Stimulated activated naive CD8-positive, alpha-beta T cell treated with anti-CD3 and anti-CD28 coated beads, Interleukin-15, amount 100 ng/mL, for 72 hours (primary cell): ENCODE data around the gene NAA10.

Source experiments
- ATAC-seq: fragments of 150-1000 bp; cut with Tn5 transposase; 2 replicates; pipeline ENCODE4 v1.10.0; 2021; ENCODE audit warnings: mild to moderate bottlenecking, moderate library complexity
- DNase-seq, 2 donors: peaks; one replicate each; pipeline ENCODE4 v3.0.0; 2021 to 2022
- H3K27ac Mint-ChIP-seq, 2 donors: one replicate each; pipeline ENCODE4 v1.8.0; 2022; ENCODE audit warnings: mild to moderate bottlenecking in 2 of 2, mixed read lengths in 2 of 2, moderate library complexity in 2 of 2
- H3K27me3 Mint-ChIP-seq: one replicate; pipeline ENCODE4 v1.8.0; 2022; ENCODE audit warnings: mixed read lengths
- H3K4me1 Mint-ChIP-seq: one replicate; pipeline ENCODE4 v1.8.0; 2022; ENCODE audit warnings: mild to moderate bottlenecking, mixed read lengths
- H3K4me3 Mint-ChIP-seq, 2 donors: one replicate each; pipeline ENCODE4 v1.8.0; 2022; ENCODE audit warnings: mild to moderate bottlenecking in 2 of 2, mixed read lengths in 2 of 2, moderate library complexity in 1 of 2
- H3K9me3 Mint-ChIP-seq, 2 donors: one replicate each; pipeline ENCODE4 v1.8.0; 2022; ENCODE audit warnings: mixed read lengths in 2 of 2

The NAA10 gene

GRCh38 chrX:153928846-153929245 lies 6.0 kb downstream of the NAA10 start:
- peak overlapping the region; percentile 42 to 57 for H3K27ac Mint-ChIP-seq
- H3K4me1 Mint-ChIP-seq: peaks cover 58% of the 10 kb centered on the region
- H3K9me3 Mint-ChIP-seq: no peaks in the 10 kb centered on the region
- peak overlapping the region; percentile 44 to 91 for H3K4me3 Mint-ChIP-seq
- no peaks in the 10 kb centered on the region for H3K27me3 Mint-ChIP-seq
- DNase-seq (no peak), ATAC-seq (no peak)

DNA sequence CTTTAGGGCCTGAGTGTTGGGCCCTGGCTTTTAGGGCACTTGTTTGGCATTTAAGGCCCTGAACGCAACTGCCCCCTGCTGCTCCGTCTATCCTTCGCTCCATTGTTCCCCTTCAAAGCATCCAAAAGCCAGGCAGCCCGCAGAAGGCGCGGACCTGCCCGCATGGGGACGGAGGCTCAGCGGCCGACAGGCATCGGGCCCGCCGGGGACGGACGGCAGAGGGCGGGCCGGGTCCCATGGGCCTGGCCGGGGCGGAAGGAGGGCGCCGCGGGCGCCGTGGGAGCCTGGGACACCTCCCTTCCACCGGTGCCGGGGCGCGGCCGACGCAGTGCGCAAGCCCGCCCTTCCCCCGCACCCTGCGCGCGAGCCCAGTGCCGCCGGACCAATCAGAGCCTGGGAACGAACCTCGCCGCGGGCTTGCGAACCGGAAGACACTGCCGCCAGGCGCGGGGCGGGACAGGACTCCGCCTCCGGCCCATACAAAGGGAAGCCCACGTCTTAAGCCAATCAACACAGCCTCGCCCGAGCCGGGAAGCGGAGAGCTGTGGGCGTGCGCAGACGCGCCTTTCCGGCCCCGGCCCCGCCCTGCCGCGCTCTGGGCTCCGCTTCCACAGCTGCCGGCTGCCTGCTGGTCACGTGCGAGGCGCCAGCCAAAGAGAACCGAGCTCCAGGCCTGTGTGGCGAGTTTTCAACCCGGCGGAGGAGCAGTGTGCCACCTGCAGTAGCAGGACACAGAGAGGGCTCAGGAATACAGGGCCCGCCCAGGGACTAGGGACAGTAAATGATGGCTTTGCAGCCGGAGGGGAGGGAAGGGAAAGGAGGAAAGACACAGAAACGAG lies 6.7 kb downstream of the NAA10 start:
- peaks cover 62% of the 10 kb centered on the region for H3K4me1 Mint-ChIP-seq
- peak; percentile 73 for ATAC-seq
- H3K4me3 Mint-ChIP-seq: peak overlapping the region; percentile 86 to 91
- no peaks in the 10 kb centered on the region for H3K9me3 Mint-ChIP-seq
- DNase-seq: peak; percentile 91 to 96
- H3K27me3 Mint-ChIP-seq: no peaks in the 10 kb centered on the region
- H3K27ac Mint-ChIP-seq: peak overlapping the region; percentile 96 to 99

DNA sequence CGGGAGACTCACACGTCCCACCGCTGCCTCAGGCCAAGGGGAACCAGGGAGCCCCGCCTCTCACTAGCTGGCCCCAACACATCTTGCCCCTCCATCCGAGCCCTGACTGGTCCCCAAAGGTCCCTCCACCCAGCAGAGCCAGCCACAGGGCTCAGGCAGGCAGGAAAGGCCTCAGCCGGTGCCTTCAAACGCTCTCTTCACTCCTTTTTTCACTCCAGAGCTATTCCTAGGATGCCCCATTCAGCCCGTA lies 7.2 kb downstream of the NAA10 start:
- DNase-seq (no peak), ATAC-seq (peak; percentile 0)
- no peaks in the 10 kb centered on the region for H3K9me3 Mint-ChIP-seq
- H3K4me1 Mint-ChIP-seq: peaks cover 63% of the 10 kb centered on the region
- H3K27me3 Mint-ChIP-seq: no peaks in the 10 kb centered on the region
- peak overlapping the region; percentile 95 to 99 for H3K27ac Mint-ChIP-seq
- peak overlapping the region; percentile 86 to 90 for H3K4me3 Mint-ChIP-seq

DNA sequence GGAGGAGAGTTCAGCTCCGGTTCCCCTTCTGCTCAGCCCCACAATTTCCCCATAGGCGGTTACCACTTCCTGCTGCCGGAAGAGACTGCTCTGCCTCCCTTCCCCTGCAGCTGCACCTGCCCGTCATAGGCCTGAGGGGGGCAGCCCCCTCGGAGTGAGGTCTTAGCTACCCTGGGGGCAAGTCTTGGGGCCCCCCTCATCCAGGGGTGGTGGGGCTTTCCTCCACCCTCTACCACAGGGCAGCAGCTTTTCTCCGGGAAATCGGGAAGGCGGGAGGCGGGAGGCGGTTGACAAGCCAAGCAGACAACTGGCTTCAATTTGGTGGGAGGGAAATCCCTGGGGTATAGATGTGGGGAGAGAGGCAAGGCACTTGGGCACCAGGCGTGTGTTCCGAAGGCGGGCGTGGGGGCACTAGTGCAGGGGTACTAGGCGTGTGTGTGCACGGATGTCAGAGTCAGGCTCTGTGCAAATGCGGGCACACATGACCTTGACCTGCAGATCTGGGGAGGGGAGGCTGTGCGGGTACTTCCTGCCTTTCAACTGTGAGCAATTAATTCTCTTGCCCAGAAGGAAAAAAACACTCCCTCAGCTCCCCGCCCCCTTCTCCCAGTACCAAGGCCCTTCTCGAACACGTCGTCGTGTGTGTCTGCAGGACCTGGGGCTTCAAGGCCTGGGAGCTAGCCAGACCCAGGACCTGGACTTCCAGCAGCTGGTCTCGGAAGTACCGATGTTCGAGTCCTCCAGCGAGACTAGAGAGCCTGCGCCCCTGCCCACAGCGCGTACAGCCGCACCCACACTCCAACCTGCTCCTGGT lies 7.8 kb downstream of the NAA10 start:
- Mint-ChIP-seq H3K4me3 (peak overlapping the region; percentile 86 to 90), H3K27ac (peak overlapping the region; percentile 95 to 99), H3K9me3 (no peaks in the 10 kb centered on the region), H3K4me1 (peaks cover 63% of the 10 kb centered on the region), H3K27me3 (no peaks in the 10 kb centered on the region)
- ATAC-seq: peak; percentile 71
- peak; percentile 47 to 86 for DNase-seq

- Mint-ChIP-seq H3K4me1 (peaks cover 63% of the 10 kb centered on the region), H3K4me3 (peak overlapping the region; percentile 86 to 90), H3K9me3 (no peaks in the 10 kb centered on the region), H3K27ac (peak overlapping the region; percentile 95 to 99), H3K27me3 (no peaks in the 10 kb centered on the region)
- DNase-seq: no peak
- ATAC-seq: peak; percentile 47
Observed at GRCh38 chrX:153926552-153926857, 8.3 kb downstream of the NAA10 start.

- Mint-ChIP-seq H3K27me3 (no peaks in the 10 kb centered on the region), H3K9me3 (no peaks in the 10 kb centered on the region), H3K4me1 (peaks cover 64% of the 10 kb centered on the region), H3K4me3 (peak within 1 kb of the TSS; percentile 90 to 95), H3K27ac (peak within 1 kb of the TSS; percentile 95 to 99)
- DNase-seq: peak; percentile 74 to 78
- peak; percentile 32 for ATAC-seq
Observed at GRCh38 chrX:153925739-153926551, 8.9 kb downstream of the NAA10 start, which contains the start of gene ARHGAP4. ARHGAP4 (minus strand) TSS chrX:153926264; CDS start chrX:153926202, 62 bp downstream.

- Mint-ChIP-seq H3K4me1 (peaks cover 60% of the 10 kb centered on the region), H3K27ac (peak overlapping the region; percentile 81 to 96), H3K9me3 (no peaks in the 10 kb centered on the region), H3K27me3 (no peaks in the 10 kb centered on the region), H3K4me3 (peak overlapping the region; percentile 89 to 95)
- no peak for ATAC-seq
- DNase-seq: no peak
Observed at GRCh38 chrX:153925387-153925738, 9.5 kb downstream of the NAA10 start.

- ATAC-seq: peak; percentile 1
- Mint-ChIP-seq H3K9me3 (no peaks in the 10 kb centered on the region), H3K27me3 (no peaks in the 10 kb centered on the region), H3K27ac (peak overlapping the region; percentile 96 to 97), H3K4me1 (peaks cover 55% of the 10 kb centered on the region), H3K4me3 (peak overlapping the region; percentile 89 to 95)
- peak in 1 of 2 donors; percentile 62 for DNase-seq
Observed at GRCh38 chrX:153924149-153924861, 10.5 kb downstream of the NAA10 start.

DNA sequence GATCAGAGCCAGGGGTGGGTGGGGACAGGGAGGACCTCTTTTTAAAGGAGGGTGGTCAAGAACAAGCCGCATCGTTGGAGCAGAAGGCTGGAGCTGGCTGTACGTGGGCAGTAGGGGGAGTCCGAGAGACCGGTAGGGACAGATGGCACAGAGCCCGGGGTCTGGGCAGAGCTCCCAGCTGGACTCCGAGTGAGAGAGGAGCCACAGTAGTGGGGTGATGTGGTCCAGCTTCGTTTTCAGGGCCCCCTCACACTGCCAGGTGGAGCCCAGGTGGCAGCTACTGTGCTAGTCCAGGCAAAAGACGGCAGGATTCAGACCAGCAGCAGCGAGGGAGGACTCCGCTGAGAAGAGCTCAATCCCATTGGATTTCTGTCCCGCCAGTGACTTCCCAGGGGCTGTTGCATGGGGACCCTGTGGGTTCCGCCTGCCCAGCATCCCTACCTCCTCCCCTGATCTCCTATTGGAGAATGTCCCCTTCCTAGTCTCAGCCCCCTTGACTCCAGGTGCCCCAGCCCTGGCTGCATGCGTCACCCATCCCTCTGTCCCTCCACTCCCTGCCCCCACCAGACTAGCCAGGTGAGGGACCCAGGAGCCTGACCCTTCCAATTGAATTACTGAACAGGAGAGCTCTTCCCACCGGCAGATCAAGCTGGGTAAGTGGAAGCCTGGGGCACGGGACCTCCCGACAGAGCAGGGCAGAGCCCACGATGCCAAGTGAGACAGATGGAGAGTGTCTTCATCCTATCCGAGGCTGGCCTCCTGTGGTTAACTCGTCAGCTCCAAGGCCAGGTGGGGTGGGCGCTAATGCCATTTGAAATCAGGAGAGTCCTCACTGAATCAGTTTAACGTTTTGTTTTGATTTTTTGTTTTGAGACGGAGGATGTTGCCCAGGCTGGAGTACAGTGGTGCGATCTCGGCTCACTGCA lies 11.6 kb downstream of the NAA10 start:
- H3K27me3 Mint-ChIP-seq: no peaks in the 10 kb centered on the region
- H3K4me3 Mint-ChIP-seq: peak overlapping the region; percentile 89 to 95
- DNase-seq (no peak), ATAC-seq (no peak)
- H3K4me1 Mint-ChIP-seq: peaks cover 44% of the 10 kb centered on the region
- no peaks in the 10 kb centered on the region for H3K9me3 Mint-ChIP-seq
- peak overlapping the region; percentile 96 to 97 for H3K27ac Mint-ChIP-seq

DNA sequence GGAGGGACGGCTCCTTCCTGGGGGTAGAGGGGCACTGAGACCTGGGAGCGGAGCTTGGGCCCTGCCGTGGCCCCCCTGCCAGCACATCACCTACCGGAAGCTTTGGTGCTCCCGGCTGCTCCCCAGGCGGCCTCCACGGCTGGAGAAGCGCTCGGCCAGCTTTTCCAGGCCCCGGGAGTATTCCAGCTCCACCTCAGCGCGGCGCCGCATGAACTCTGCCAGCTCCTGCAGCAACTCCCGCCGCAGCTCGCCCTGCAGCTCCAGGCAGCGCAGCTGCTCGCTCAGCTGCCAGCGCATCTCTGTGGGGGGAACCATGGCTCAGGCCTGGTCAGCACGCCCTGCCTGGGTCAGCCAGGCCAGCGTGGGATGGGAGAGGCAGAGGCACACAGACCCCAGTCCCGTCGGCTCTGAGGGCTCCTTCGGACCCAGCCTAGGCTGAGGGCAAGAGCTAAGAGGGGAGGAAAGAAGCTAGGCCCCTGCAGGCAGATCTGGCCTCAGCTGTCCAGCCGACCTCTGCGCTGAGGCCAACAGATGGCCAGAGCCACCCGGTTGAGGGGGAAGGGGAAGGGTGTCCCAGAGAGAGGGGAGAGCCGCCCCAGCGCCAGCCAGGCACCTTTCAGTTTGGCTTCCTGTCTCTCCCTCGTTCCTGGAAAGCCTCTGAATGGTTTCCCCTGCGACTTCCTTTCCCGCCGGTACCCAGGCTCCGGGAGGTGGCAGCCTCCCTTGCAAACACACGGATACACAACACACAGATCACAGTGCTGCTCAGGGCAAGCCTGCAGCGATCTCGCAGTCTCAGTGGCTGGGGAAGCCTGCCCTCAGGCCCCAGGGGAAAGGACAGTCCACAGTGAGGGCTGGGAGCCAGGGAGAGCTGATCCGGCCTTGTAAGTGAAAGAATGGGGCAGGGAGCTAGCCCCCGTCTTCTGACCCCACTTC lies 13.1 kb downstream of the NAA10 start:
- ATAC-seq (no peak), DNase-seq (no peak)
- peaks cover 44% of the 10 kb centered on the region for H3K4me1 Mint-ChIP-seq
- H3K27me3 Mint-ChIP-seq: no peaks in the 10 kb centered on the region
- H3K4me3 Mint-ChIP-seq: peak overlapping the region; percentile 89 to 95
- no peaks in the 10 kb centered on the region for H3K9me3 Mint-ChIP-seq
- no peak overlapping the region for H3K27ac Mint-ChIP-seq

GRCh38 chrX:153921070-153921469 lies 13.8 kb downstream of the NAA10 start:
- DNase-seq: no peak
- Mint-ChIP-seq H3K4me3 (peak overlapping the region in 1 of 2 donors; percentile 29), H3K27ac (no peak overlapping the region), H3K9me3 (no peaks in the 10 kb centered on the region), H3K4me1 (peaks cover 49% of the 10 kb centered on the region), H3K27me3 (no peaks in the 10 kb centered on the region)
- no peak for ATAC-seq

DNA sequence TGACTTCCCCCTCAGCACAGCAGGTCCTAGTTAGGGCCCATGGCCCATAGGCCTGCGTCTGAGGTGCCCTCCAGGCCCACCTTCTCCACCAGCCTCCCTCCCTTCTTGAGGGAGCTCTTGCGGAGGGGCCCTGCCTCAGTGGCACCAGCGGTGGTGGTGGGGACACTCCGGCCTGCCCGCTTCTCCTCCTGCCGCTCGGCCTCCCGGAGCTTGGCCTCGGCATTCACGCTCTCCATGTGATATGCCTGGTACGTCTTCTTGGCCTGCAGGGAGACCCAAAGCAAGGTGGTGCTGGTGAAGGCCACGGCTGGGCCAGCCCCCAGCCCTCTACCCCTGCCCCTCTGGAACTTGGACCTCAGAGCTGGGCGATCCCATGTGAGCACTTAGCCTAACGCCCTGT lies 14.3 kb downstream of the NAA10 start:
- no peak for ATAC-seq
- Mint-ChIP-seq H3K27ac (no peak overlapping the region), H3K27me3 (no peaks in the 10 kb centered on the region)

GRCh38 chrX:153919281-153919680 lies 15.6 kb downstream of the NAA10 start:
- Mint-ChIP-seq H3K9me3 (no peaks in the 10 kb centered on the region), H3K4me1 (peaks cover 47% of the 10 kb centered on the region), H3K27ac (no peak overlapping the region), H3K27me3 (no peaks in the 10 kb centered on the region), H3K4me3 (no peak overlapping the region)
- ATAC-seq (no peak), DNase-seq (no peak)

More for the DNA sequence above, 14.3 kb downstream of the NAA10 start:
- Mint-ChIP-seq H3K4me3 (no peak overlapping the region), H3K9me3 (no peaks in the 10 kb centered on the region), H3K4me1 (peaks cover 52% of the 10 kb centered on the region)
- no peak for DNase-seq
